G401 (cell line): ENCODE measurements around the gene CORO6. TPM values are rescaled to one million over a fixed set of nuclear protein-coding genes. Genes with fewer than 3 reads are reported as not detected.
"Not testable (repeated sequence)": the region's sequence is repeated elsewhere in the genome, so short reads cannot be mapped to it uniquely, and the experiment has no call there.

Source experiments
- DNase-seq: peaks from one replicate; pipeline ENCODE4 v3.0.0-alpha.2; 2015; ENCODE audit warnings: low spot score
- in situ Hi-C: cut with HindIII; loops from 2 replicates; pipeline ENCODE4 v1.10.0; 2016; ENCODE audit warnings: low sequenced_read_pairs, mixed read lengths
- total RNA-seq: library from RNA; depleted of rRNA; stranded (reverse); fragments of >200 nt; shearing (Covaris generic); gene quantifications from 2 replicates; pipeline ENCODE4 v1.2.3, GENCODE V29; 2014; rRNA removed

Gene CORO6
- 3.6 and 9.7 TPM in 2 replicates for total RNA-seq

DNA sequence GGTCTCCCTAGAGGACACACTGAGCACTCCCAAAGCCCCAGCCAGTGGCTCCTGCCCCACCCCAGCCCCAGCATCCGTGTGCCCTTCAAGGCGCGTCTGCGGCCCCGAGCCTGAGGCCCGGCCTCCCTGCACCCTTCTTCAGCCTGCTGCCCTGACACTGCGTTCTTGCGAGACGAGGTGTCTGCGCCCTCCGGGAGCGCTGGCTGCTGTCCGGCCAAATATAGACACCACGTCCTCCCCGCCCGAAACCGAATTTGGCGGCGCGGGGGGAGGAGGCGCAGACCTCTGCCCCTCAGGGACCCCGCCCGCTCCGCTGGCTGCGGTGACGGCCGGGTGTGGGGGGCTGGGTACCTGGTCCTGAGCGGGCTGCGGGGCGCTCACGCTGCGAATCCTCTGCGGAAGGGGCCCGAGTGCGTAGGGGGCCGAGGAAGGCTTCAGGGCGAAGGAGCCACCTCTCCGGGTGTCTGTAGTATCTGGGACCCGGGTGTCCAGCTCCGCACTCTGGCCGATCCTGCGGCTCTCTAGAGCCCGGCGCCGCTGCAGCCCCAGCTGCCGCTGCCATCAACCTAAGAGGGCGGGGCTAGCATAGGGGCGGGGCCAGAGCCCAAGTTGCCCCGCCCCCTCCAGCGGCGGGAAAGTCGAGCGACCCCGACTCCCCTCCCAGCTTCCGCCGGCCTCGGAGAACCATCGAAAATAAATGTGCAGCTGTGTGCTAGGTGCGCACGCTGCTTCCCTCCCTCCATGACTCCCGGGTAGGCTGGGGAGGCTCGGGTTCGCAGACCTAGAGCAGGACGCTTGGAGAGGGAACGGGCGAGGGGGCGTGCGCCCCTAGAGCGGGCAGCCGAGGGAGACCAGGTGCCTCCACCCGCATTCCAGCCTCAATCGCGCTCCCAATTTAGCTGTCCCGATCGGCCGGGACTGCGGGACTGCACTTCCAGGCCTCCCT is at the start of gene CORO6:
TSS of gene CORO6 (minus strand) at position 576 of the 946 bp plus-strand sequence. CDS start 1,491 bp downstream, outside the sequence.
- peak; percentile 46 for DNase-seq
- in situ Hi-C loops, result no loop called here

DNA sequence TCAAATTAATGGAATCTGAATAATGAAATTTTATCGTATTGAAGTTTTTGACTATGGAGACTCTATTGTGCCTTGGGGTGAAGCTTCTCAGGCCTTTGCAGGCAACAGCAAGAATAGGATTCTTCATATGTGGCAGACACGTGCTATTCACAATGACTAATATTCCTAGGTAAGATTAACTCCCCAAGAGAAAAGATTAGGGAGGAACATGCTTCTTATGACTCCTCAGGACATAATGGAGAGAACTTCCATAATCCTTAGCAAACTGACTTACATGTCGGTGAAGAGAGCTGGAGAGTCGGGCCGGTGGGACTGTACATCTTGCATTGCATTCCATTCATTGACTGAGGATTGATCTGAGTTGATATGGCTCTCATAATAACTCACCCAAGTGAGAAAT is 48.9 kb upstream of the CORO6 start:
- no peak for DNase-seq
- in situ Hi-C loops, result no loop called here

DNA sequence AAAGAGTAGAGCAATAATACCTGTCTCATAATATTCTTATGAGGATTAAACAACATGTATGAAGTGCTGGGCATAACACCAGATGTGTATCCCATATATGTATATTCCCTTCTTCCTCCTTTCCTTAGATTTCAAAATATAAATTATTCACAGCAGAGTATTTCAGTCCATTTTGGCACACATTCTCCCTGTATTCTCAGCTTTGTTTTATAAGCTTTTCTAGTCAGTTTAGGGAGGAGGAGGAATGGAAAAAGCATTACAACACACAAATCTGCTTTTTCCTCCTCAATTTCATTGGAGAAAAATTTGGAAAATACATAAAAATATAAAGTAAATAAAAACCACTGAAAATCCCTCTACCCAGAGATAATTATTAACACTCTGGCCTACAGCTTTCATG is 46.6 kb upstream of the CORO6 start:
- in situ Hi-C loops, result no loop called here
- DNase-seq, result no peak

DNA sequence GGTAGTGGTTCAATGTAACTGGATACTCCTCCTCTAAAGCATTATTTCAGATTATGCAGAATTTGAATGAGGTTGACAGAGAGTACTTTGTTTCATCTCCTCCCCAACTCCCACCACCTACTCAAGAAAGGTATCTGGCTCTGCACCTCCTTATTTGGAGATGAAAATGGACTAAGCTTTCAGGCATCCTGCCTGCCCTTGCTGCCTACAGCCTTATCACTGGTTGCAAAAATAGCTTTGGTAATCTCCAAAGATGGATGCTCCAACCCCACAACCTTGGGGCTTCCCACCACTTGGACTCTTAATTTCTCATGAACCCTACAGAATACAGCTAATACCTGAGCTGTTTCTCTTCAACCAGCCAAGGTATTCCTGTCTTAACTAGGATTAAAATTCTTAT is 45.3 kb upstream of the CORO6 start:
- in situ Hi-C loops, result no loop called here
- DNase-seq, result no peak

DNA sequence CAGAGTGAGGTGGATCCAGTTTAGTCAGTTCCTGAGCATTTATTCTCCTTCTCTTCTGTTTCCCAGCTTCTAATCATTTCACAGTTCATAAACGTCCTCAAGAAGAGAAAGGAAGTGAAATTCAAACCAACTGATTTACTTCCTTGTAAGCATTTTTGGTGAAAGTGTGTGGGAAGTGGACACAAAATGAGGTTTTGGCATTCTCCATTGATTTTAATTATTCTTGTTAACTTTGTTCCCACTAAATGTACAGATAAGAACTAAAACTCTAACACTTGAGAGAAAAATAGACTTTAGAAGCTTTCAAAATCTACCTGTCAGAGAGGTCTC is 42.7 kb upstream of the CORO6 start:
- DNase-seq, result no peak
- in situ Hi-C loops, result no loop called here

DNA sequence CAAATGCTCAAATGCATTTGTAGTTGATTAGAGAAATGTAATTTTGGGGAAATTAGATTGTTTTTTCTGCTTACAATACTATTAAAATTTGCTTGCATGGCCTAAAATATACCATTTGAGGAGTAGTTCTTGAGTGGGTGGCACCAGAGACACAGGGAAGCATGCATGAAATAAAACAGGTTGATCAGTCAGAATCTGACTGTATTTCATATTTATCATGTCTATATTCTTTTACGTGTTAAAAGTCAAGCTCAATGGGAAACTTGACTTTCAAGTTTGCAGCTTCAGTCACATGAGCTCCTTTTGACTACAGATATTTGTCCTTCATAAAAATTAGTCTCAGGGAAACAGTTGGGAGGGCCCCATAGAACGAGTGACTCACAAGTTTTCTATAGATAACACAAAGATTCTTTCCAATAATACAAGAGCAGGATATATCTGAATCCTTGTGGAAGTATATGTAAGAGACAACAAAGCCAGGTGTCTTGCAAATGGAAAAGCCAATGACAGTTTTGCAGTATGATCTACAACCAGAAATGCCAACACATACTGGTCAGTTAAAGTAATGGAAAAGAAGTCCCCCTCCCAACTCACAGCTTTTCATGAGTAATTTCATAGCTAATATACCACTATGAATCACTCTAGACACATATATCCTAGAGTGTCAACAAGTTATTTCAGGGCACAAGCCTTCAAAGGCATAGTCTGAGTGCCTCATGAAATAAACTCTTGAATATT is 42.2 kb upstream of the CORO6 start:
- in situ Hi-C loops, result no loop called here
- no peak for DNase-seq

DNA sequence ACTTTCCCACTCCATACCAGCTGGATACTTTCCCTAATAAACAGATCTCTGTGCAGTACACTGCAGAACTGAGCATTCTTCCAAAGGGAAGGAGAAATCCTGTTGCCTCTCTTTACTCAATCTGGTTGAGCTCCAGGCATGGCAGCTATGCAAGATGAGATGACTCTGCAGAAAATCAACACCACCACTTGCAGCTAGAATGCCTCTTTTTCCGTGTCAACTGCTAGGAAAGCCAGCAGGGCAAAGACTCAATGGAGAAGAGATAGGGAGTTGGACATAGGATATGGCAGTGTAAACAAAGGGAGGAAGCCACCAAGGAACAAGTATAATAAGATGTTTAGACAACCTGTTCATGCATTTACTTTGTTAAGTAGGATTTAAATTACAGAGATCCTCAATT is 40.4 kb upstream of the CORO6 start:
- in situ Hi-C loops, result no loop called here
- no peak for DNase-seq

DNA sequence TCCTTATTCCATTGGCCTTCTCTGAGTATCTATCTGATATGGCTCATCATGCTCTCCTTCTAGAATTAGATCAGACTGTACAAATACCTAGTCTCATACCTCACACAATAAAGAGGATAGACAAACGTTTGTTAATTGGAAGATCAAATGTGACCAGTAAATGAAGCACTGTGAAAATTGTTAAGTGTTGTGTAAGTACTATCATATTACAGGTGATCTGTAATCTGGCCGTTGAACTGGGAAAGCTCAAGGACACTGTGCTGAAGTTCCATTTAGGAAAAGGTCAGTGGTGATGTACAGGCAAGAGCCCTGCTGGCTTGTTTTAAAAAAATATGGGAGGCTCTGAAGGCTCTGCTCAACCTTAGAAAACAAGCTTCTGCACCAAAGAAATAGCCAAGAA is 38.5 kb upstream of the CORO6 start:
- no peak for DNase-seq
- in situ Hi-C loops, result no loop called here

DNA sequence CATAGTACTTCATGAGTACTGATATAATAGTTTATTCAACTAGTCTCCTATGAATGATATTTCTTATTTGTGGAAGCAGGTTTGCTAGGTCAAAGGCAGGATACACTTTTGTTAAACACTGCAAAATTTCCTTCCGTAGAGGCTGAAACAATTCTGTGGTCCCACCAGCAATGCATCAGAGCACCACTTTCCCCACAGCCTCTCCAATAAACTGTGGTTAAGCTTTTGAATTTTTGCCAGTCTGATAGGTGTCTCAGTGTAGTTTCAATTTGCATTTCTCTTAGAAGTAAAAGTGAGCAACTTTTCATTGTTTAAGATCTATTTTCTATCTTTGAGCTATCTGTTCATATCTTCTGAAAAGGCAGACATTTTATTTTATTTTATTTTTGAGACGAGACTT is 36.4 kb upstream of the CORO6 start:
- in situ Hi-C loops, result no loop called here
- DNase-seq, result no peak

DNA sequence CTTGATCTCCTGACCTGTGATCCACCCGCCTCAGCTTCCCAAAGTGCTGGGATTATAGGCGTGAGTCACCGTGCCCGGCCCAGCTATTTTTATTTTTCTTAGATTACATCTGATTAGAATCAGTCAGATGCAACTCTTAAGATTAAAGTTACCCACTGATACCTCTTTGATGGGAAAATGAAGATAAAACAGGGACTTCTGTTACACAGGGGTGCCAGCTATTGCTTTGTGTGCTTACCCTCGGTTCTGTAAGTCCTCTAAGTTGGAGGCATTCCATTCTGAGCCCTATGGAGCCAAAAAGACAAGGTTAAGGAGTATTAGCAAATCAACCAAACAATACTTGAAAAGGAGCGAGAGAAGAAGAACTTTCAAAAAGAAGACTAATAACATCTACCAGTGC is 32.6 kb upstream of the CORO6 start:
- in situ Hi-C loops, result no loop called here
- no peak for DNase-seq

DNA sequence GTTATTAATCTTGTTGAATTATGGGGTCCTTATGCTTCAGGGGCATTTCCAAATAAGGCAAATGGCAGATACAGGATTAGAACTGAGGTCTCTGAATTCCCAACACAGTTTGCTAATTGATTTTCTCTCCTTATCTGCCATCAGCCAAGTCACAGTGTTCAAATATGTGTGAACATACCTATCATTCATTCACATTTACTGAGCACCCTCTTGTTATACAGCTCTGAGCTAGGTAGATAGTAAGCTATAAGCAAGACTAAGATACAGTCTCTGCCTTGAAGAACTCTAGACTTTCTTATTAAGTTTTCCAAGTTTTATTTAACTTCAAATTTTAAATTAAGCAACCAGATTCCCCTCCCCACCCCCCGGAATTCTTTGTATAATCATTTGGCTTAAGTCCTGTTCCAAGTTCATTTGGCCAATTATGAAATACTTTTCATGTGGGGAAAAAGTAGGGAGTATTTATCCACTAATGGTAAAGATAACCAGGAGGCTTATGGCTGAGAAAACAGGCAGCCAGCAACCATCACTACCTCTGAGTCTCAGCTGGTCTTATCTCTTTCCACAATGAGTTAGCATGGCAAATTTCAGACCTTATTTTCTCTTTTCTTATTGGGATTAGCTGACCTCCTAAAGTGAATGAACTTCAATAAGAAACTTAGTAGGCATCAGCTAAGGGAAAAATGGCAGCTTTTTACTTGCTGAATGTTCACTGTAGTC is 31.4 kb upstream of the CORO6 start:
- in situ Hi-C loops, result no loop called here
- DNase-seq, result no peak

DNA sequence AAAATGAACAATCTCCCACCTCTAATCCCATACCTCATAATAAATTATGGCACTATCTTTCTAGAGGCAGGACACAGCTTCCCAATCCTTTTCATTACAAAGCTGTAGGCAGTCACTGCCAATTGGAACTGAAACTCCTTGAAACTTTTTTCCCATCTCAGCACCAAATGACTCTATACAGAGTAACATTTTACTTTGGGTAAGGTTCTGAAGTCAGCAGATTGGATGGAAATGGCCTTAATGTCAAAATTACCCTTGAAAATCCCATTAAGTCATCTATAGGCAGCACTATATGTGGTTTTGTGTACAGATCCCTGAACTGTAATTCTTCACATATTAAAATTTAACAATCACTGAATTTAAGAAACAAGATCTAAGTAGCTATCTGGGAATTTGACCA is 30.3 kb upstream of the CORO6 start:
- no peak for DNase-seq

DNA sequence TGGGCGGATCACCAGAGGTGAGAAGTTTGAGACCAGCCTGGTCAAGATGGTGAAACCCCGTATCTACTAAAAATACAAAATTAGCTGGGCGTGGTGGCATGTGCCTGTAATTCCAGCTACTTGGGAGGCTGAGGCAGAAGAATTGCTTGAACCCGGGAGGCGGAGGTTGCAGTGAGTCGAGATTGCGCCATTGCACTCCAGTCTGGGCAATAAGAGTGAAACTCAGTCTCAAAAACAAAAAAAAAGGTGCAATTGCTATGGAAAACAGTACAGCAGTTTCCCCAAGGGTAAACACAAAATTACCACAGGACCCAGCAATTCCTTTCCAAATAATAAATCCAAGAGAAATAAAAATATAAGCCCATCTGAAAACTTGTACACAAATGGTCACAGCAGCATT is 29.2 kb upstream of the CORO6 start:
- in situ Hi-C loops, DNase-seq: not testable (repeated sequence)

More for the DNA sequence above, 30.3 kb upstream of the CORO6 start:
- in situ Hi-C loops, result no loop called here

DNA sequence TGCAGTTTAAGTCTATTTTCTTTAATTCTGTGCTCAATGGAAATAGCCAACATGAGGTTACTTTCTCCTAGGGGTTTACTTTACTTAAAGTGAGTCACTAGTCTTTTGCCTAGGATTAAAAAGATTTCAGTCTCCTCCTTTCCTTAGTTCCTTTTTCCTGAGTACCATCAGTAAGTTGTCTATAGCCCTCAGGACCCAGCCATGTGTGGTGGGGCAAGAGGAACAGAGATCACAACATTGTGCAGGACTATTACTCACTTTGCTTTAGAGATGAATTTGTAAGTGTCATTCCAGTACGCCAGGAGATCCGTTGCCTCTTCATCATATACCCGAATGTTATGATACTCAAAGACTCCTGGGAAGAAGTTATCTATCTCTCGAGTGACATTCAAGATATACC is 27.7 kb upstream of the CORO6 start:
- no peak for DNase-seq
- in situ Hi-C loops, result no loop called here

DNA sequence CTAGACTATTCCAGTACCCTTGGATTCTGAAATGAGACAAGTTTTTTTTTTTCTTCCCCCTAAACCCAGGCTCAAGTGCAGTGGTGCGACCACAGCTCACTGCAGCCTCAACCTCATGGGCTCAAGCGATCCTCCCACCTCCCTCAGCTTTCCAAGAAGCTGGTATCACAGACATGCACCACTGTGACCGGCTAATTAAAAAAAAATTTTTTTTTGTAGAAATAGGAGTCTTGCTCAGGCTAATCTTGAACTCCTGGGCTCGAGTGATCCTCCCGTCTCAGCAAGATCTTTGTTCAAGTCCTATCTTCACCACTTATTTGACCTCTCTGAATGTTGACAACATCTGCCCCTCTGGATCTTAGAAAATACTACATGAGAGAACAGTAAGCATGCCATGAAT is 26.6 kb upstream of the CORO6 start:
- in situ Hi-C loops, result no loop called here
- no peak for DNase-seq

DNA sequence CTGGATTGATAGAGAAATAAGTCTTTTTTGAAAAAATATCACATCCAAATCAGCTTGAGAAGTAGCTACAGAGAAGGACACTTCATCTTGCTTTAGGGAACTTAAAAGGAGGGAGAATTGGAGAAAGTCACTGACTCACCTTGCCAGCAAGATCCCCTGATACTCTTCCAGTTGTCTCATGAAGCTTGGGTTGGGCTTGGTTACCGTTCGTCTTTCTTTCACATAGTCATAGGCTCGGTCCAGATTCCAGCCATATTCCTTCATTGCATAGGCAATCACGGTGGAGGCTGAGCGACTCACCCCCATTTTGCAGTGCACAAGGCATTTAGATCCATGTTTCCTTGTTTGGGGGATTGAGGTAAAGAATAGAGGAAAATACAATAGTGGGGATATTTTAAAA is 25.3 kb upstream of the CORO6 start:
- in situ Hi-C loops, result no loop called here
- no peak for DNase-seq

DNA sequence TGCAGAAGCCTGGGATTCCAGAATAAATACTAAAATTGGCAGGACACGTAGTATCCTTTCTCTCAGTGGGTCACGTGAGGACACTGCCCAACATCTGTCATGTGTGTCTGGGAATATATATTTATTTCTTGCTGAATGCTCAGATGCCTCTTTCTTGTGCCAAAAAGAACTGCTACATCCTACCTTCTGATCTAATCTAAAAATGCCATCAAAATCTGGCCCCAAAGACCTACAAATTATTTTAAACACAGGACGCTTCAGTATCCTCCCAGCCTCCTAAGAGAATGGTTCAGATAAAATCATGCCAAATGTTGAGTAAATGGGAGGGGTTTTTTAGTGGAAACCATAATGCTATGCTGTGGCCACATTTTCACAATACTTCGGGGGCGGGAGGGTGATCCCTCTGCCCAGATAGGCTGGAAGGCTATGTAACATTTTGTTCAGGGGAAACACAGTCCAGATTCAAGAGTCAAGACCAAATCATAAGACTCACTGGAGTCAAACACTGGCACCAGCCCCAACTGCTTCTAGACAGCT is 22.9 kb upstream of the CORO6 start:
- in situ Hi-C loops, result no loop called here
- DNase-seq, result peak; percentile 62

DNA sequence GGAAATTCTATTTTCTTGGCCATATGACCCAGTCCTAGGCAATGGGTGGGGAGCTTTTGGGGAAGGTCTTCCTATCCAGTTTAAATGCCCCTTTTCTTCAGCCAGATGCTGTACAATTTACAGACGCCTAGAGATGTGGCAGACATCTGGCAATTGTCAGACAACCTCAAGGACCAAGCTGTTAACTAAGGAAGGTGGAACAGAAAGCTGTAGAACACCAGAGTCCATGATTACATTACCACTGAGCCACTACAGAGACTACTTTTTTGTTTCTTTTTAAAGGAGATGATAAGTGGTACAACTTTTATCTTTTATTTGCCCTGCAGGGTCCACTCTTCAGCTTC is 21.1 kb upstream of the CORO6 start:
- in situ Hi-C loops, result no loop called here
- DNase-seq, result no peak

DNA sequence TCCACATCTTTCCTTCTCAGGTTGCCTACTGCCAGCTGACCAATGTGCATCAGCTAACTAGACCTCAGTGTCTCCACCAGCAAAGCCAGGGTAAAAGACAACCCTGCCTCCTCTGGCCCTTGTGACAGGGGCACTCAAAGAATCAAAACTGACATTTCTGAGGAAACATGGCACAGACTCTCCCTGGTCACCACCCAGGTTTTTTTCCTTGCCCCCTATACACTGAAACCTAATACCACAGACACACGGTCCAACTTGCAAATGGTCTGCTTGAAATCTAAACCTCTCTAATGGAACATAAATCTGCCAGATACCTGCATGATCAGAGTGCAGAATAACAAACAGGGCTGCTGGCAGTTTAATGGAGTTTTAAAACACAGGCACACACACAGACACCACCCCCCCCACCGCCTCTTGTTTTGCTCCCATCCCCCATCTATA is 19.5 kb upstream of the CORO6 start:
- in situ Hi-C loops, result no loop called here
- no peak for DNase-seq
